Sigmoid colon (tissue), 7 donors: ENCODE results near the gene NPLOC4. TPM values are rescaled to one million over a fixed set of nuclear protein-coding genes. Genes with fewer than 3 reads are reported as not detected.

ENCODE experiments used
- DNase-seq: peaks from one replicate; pipeline ENCODE4 v3.0.0-alpha.2; 2019
- H3K27ac ChIP-seq, 4 donors: fragments of 200-600 bp; sonication (generic); one replicate each; pipeline ENCODE4 v1.5.1; 2016 to 2019; ENCODE audit warnings: mild to moderate bottlenecking in 1 of 4
- H3K27me3 ChIP-seq, 3 donors: fragments of 200-600 bp; sonication (generic); one replicate each; pipeline ENCODE4 v1.5.1; 2019; ENCODE audit warnings: mild to moderate bottlenecking in 1 of 3
- H3K36me3 ChIP-seq, 4 donors: fragments of 200-600 bp; sonication (generic); one replicate each; pipeline ENCODE4 v1.5.1; 2016 to 2019
- H3K4me1 ChIP-seq, 4 donors: fragments of 200-600 bp; sonication (generic); one replicate each; pipeline ENCODE4 v1.5.1; 2017 to 2019
- H3K4me3 ChIP-seq, 4 donors: fragments of 200-600 bp; sonication (generic); one replicate each; pipeline ENCODE4 v1.5.1; 2017 to 2019; ENCODE audit warnings: mild to moderate bottlenecking in 2 of 4, moderate library complexity in 1 of 4
- H3K9me3 ChIP-seq, 4 donors: fragments of 200-600 bp in 3 of 4; sonication (generic) in 3 of 4; one replicate each; pipeline versions ENCODE4 v1.5.1 to v1.6.1; 2013 to 2019
- EP300 ChIP-seq, 4 donors: sonication (generic); formaldehyde crosslinking; IDR thresholded peaks; one replicate each; pipeline ENCODE4 v1.6.1; 2017; ENCODE audit warnings: antibody characterized with exemption in 4 of 4
- POLR2A ChIP-seq, 2 donors: fragments of 450-650 bp; IDR thresholded peaks; one replicate each; pipeline ENCODE4 v1.6.1; 2016; ENCODE audit warnings: antibody characterized with exemption in 2 of 2, mild to moderate bottlenecking in 2 of 2, moderate library complexity in 2 of 2
- POLR2AphosphoS5 ChIP-seq, 4 donors: sonication (generic); formaldehyde crosslinking; IDR thresholded peaks; one replicate each; pipeline ENCODE4 v1.6.1; 2017; ENCODE audit warnings: antibody characterized with exemption in 4 of 4
- WGBS, 2 donors: extraction: QIAGEN DNeasy Blood & Tissue Kit; methylation state at CpG; one replicate each; pipeline ENCODE4 v1.1.7; 2013; 5-methylcytosine and 5-hydroxymethylcytosine counted together
- intact Hi-C: fragments of 100-400 bp; cut with DNase I; formaldehyde crosslinking; loops from one replicate; pipeline ENCODE4 v1.15.1; 2023
- polyA plus RNA-seq, 3 donors: library from polyadenylated mRNA; stranded (reverse); fragments of 200-250 nt; gene quantifications; one replicate each; pipeline ENCODE4 v1.2.3, GENCODE V29; 2013
- total RNA-seq, 4 donors: library from RNA; depleted of rRNA; stranded (reverse); fragments of >200 nt; gene quantifications; one replicate each; pipeline ENCODE4 v1.1.0, GENCODE V29; 2016
- TF ChIP-seq, protein P1 (sequence below), 4 experiments: fragments of 450-650 bp in 3 of 4; fragments of 200-600 bp in 1 of 4; IDR thresholded peaks; one replicate each; pipeline ENCODE4 v1.5.1; 2016 to 2019; ENCODE audit warnings: antibody characterized with exemption in 4 of 4, mild to moderate bottlenecking in 3 of 4, moderate library complexity in 2 of 4
- donor health status: healthy with polysubstance abuse.
- donor health status: Bipolar disorder and iron deficiency.
- donor health status: healthy.

NPLOC4 gene
- total and polyA plus RNA-seq, 7 donors, result 19.8 to 59.7 (median 51.7) TPM

DNA sequence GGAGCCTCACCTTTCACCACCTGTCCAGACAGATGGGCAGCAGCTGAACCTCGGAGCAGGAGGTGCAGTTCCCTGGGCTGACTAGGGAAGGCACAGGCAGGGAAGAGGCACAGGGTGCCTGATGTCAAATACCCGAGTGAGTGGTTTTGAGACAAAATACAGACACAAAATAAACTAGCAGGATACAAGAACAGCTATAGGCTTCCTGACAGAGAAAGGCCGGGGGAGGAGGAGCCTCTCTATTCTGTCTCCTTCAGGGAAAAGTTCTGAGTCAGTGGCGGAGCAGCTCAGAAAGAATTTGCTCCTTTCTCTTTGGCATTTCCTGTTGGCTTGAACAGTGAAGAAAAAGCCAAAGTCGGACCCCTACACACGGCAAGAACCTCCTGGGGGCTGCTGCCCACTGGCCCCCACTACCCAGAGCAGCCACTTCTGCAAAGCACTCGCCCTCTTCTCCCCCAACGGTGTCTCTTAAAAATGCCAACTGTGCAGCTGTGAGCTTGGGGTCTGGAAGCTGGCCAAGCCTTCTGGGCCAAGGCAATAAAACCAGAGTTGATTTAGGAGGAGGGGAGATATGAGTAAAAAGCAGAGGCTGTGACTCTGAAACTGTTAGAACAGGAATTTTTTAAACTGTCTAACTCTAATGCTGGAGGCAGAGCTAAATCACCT lies 70.3 kb downstream of the NPLOC4 start:
- DNase-seq, result peak; percentile 90
- TF ChIP-seq EP300 (IDR thresholded peaks at IDR 0.05) (no peak), POLR2AphosphoS5 (IDR thresholded peaks at IDR 0.05) (peak in 3 of 4 donors; percentile 62 to 72 (median 64))
- Histone ChIP-seq H3K27ac (peak overlapping the region; percentile 76 to 86 (median 84)), H3K4me3 (peak overlapping the region in 3 of 4 donors; percentile 22 to 33 (median 23)), H3K27me3 (no peaks in the 10 kb centered on the region), H3K9me3 (no peaks in the 10 kb centered on the region), H3K36me3 (peaks cover 42 to 75% (median 51%) of the 10 kb centered on the region in 4 donors), H3K4me1 (peaks cover 0 to 50% (median 40%) of the 10 kb centered on the region in 4 donors)
- 8 to 18% methylated on average over 8 of the region's 8 CpGs for WGBS, 2 donors
- intact Hi-C loops, result loop anchor here (2.0 to 5.0 kb wide), 3 partner anchors 14 to 52 kb away; partner anchors contain the start of gene FAAP100

DNA sequence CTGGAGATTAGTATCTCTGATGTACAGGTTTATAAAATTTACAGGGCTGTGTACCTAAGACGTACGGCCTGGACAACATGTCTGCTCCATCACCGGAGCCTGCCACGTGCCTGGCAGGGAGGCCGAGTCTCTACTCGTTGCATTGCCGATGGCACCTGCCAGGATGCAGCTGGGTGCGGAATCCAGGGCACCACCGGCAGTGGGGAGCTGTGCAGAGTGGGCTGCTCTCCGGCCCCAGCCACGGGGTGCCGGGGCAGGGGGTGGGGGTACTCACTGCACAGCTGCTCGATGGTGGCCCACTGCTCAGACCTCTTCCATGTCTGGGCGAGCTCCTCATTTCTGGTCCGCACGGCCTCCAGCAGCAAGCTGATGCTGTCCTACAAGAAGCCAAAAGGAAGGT lies 71.7 kb downstream of the NPLOC4 start:
- Histone ChIP-seq H3K4me1 (peaks cover 0 to 50% (median 40%) of the 10 kb centered on the region in 4 donors), H3K4me3 (no peak overlapping the region)

DNA sequence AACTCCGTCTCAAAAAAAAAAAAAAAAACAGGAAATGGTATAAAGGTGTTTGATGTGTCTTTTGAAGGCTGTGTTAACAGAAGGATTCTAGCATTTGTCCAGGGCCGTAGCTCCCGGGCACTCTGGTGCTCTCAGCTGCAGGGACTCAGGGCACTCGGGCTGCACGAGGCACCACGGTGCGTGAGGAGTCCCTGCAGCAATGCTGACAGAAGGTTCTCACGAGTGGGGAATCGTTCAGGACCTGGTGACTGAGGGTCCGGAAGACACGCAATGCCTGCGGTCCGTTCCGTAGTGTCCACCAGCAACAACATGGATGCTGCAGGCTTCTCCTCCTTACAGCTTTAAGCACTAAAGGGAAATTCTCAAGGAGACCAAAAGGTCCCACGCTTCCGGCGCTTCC lies 72.1 kb downstream of the NPLOC4 start:
- H3K9me3 ChIP-seq, result no peaks in the 10 kb centered on the region
- H3K36me3 ChIP-seq, result peaks cover 27 to 73% (median 45%) of the 10 kb centered on the region in 4 donors
- peaks cover 0 to 50% (median 40%) of the 10 kb centered on the region in 4 donors for H3K4me1 ChIP-seq
- no peak overlapping the region for H3K4me3 ChIP-seq
- no peaks in the 10 kb centered on the region for H3K27me3 ChIP-seq
- intact Hi-C loops, result loop anchor here (5.0 kb wide), 1 partner anchor 38 kb away; no protein-coding TSS in a partner anchor
- TF ChIP-seq POLR2A (IDR thresholded peaks at IDR 0.05), result no peak
- TF ChIP-seq POLR2AphosphoS5 (IDR thresholded peaks at IDR 0.05), result no peak
- TF ChIP-seq, protein P1, sequence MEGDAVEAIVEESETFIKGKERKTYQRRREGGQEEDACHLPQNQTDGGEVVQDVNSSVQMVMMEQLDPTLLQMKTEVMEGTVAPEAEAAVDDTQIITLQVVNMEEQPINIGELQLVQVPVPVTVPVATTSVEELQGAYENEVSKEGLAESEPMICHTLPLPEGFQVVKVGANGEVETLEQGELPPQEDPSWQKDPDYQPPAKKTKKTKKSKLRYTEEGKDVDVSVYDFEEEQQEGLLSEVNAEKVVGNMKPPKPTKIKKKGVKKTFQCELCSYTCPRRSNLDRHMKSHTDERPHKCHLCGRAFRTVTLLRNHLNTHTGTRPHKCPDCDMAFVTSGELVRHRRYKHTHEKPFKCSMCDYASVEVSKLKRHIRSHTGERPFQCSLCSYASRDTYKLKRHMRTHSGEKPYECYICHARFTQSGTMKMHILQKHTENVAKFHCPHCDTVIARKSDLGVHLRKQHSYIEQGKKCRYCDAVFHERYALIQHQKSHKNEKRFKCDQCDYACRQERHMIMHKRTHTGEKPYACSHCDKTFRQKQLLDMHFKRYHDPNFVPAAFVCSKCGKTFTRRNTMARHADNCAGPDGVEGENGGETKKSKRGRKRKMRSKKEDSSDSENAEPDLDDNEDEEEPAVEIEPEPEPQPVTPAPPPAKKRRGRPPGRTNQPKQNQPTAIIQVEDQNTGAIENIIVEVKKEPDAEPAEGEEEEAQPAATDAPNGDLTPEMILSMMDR (IDR thresholded peaks at IDR 0.05), result no peak
- no peak for TF ChIP-seq EP300 (IDR thresholded peaks at IDR 0.05)
- H3K27ac ChIP-seq, result peak overlapping the region; percentile 6 to 86 (median 80)
- WGBS, 2 donors, result 92 to 95% methylated on average over 17 of the region's 17 CpGs
- no peak for DNase-seq

More for the DNA sequence above, 71.7 kb downstream of the NPLOC4 start:
- intact Hi-C loops, result loop anchor here (5.0 kb wide), 1 partner anchor 37 kb away; no protein-coding TSS in a partner anchor
- no peak for DNase-seq
- Histone ChIP-seq H3K27me3 (no peaks in the 10 kb centered on the region), H3K27ac (peak overlapping the region; percentile 76 to 86 (median 84)), H3K36me3 (peaks cover 31 to 73% (median 47%) of the 10 kb centered on the region in 4 donors), H3K9me3 (no peaks in the 10 kb centered on the region)
- TF ChIP-seq EP300 (IDR thresholded peaks at IDR 0.05) (no peak), POLR2A (IDR thresholded peaks at IDR 0.05) (no peak), POLR2AphosphoS5 (IDR thresholded peaks at IDR 0.05) (no peak)
- TF ChIP-seq, protein P1 (IDR thresholded peaks at IDR 0.05), result no peak
- 95 to 96% methylated on average over 16 of the region's 16 CpGs for WGBS, 2 donors

DNA sequence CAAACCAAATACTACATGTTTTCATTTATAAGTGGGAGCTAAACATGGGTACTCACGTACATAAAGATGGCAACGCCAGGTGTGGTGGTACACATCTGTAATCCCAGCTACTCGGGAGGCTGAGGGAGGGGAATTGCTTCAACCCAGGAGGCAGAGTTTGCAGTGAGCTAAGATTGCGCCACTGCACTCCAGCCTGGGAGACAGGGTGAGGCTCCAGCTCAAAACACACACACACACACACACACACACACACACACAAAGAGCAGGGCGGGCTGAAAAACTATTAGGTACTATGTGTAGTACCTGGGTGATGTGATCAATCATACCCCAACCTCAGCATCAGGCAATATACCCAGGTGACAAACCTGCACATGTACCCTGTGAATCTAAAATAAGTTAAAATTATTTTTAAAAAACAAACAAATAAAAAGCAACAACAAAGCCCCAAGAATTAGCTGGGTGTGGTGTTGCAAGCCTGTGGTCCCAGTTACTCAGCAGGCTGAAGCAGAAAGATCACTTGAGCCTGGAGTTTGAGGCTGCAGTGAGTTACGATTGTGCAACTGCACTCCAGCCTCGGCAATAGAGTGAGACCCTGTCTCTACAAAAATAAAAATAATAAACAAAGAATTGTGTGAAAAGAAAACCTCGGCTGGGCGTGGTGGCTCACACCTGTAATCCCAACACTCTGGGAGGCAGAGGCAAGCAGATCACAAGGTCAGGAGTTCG lies 72.9 kb downstream of the NPLOC4 start:
- H3K4me1 ChIP-seq, result peaks cover 0 to 49% (median 40%) of the 10 kb centered on the region in 4 donors
- TF ChIP-seq POLR2AphosphoS5 (IDR thresholded peaks at IDR 0.05) (no peak), EP300 (IDR thresholded peaks at IDR 0.05) (no peak), POLR2A (IDR thresholded peaks at IDR 0.05) (no peak)
- TF ChIP-seq, protein P1 (IDR thresholded peaks at IDR 0.05), result no peak
- intact Hi-C loops, result no loop called here
- no peak for DNase-seq
- H3K27me3 ChIP-seq, result no peaks in the 10 kb centered on the region
- no peak overlapping the region for H3K4me3 ChIP-seq
- H3K9me3 ChIP-seq, result no peaks in the 10 kb centered on the region
- H3K36me3 ChIP-seq, result peaks cover 24 to 71% (median 43%) of the 10 kb centered on the region in 4 donors
- H3K27ac ChIP-seq, result peak overlapping the region in 1 of 4 donors; percentile 6
- 88 to 90% methylated on average over 10 of the region's 10 CpGs for WGBS, 2 donors

DNA sequence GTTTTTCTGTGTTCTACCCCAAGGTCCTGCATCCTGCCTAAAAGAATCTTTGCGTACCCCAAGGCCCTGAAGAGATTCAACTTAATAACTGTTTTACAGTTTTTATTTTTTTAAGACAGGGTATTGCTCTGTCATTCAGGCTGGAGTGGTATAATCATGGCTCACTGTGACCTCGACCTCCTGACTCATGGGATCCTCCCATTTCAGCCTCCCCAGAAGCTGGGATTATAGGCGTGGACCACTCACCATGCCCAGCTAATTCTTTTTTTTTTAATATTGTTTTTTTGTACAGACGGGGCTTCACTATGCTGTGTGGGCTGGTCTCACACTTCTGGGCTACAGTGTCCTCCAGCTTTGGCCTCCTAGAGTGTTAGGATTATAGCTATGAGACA lies 75.4 kb downstream of the NPLOC4 start:
- intact Hi-C loops, result no loop called here
- Histone ChIP-seq H3K4me1 (peaks cover 0 to 24% (median 17%) of the 10 kb centered on the region in 4 donors), H3K36me3 (peaks cover 35 to 87% (median 59%) of the 10 kb centered on the region in 4 donors), H3K27ac (no peak overlapping the region), H3K9me3 (no peaks in the 10 kb centered on the region), H3K4me3 (no peak overlapping the region), H3K27me3 (no peaks in the 10 kb centered on the region)
- WGBS, 2 donors, result 86 to 88% methylated on average over 4 of the region's 4 CpGs
- TF ChIP-seq POLR2A (IDR thresholded peaks at IDR 0.05) (no peak), EP300 (IDR thresholded peaks at IDR 0.05) (no peak), POLR2AphosphoS5 (IDR thresholded peaks at IDR 0.05) (no peak)
- TF ChIP-seq, protein P1 (IDR thresholded peaks at IDR 0.05), result no peak
- no peak for DNase-seq
